HL-60 (cell line): ENCODE measurements around the gene RBM23.
A peak's percentile ranks its signal among the peaks of the same experiment; 100 is the strongest.

Experiments used
- DNase-seq, 2 experiments: peaks; one replicate each; pipeline ENCODE4 v3.0.0-alpha.2; 2010 to 2020; ENCODE audit warnings: low read depth in 1 of 2, low spot score in 1 of 2
- H3K27ac ChIP-seq: fragments of 250-450 bp; sonication (Bioruptor Pico); replicated peaks from 2 replicates; pipeline ENCODE4 v1.5.1; 2020; ENCODE audit warnings: mild to moderate bottlenecking, moderate library complexity
- H3K27me3 ChIP-seq: fragments of 250-450 bp; sonication (Bioruptor Pico); 2 replicates; pipeline ENCODE4 v1.5.1; 2021; ENCODE audit warnings: mild to moderate bottlenecking, moderate library complexity; ENCODE audit not compliant: insufficient read depth, poor library complexity, severe bottlenecking
- H3K4me3 ChIP-seq: replicated peaks from 2 replicates; pipeline ENCODE4 v1.5.1; 2011; ENCODE audit warnings: mild to moderate bottlenecking, control low read depth, low read length; ENCODE audit not compliant: insufficient read depth
- CTCF ChIP-seq: IDR thresholded peaks from one replicate; pipeline ENCODE4 v1.5.1; 2011; ENCODE audit warnings: low read length, control low read depth, inconsistent platforms; ENCODE audit not compliant: insufficient read depth
- GABPA ChIP-seq: IDR thresholded peaks from 2 replicates; pipeline ENCODE4 v1.6.1; 2012; ENCODE audit warnings: low read depth
- POLR2AphosphoS5 ChIP-seq: IDR thresholded peaks from 2 replicates; pipeline ENCODE4 v1.6.1; 2012; ENCODE audit warnings: low read depth
- REST ChIP-seq: IDR thresholded peaks from 2 replicates; pipeline ENCODE4 v1.6.1; 2012; ENCODE audit warnings: low read depth; ENCODE audit not compliant: insufficient replicate concordance
- SPI1 ChIP-seq: IDR thresholded peaks from 2 replicates; pipeline ENCODE4 v1.6.1; 2012; ENCODE audit warnings: low read depth, mild to moderate bottlenecking, borderline replicate concordance

RBM23 gene

GRCh38 chr14:22887990-22888378 lies 31.0 kb downstream of the RBM23 start:
- DNase-seq = no peak
- Histone ChIP-seq H3K27me3 (peaks cover 5% of the 10 kb centered on the region), H3K27ac (no peak overlapping the region), H3K4me3 (no peak overlapping the region)
- TF ChIP-seq SPI1 (no peak), REST (no peak), CTCF (no peak), POLR2AphosphoS5 (no peak), GABPA (no peak)

- Histone ChIP-seq H3K4me3 (no peak overlapping the region), H3K27me3 (peaks cover 5% of the 10 kb centered on the region), H3K27ac (no peak overlapping the region)
- TF ChIP-seq GABPA (no peak), SPI1 (peak; percentile 76), CTCF (no peak), POLR2AphosphoS5 (no peak)
- no peak for DNase-seq
Observed at GRCh38 chr14:22887260-22887989, 31.5 kb downstream of the RBM23 start.

- DNase-seq = peak in 1 of 2 experiments; percentile 20
- Histone ChIP-seq H3K27ac (no peak overlapping the region), H3K27me3 (peaks cover 5% of the 10 kb centered on the region), H3K4me3 (no peak overlapping the region)
- TF ChIP-seq CTCF (no peak), REST (no peak), GABPA (no peak), SPI1 (no peak), POLR2AphosphoS5 (no peak)
Observed at GRCh38 chr14:22886500-22887259, 32.3 kb downstream of the RBM23 start.
